GM23338 (cell line): Measurements from ENCODE around the gene IGF1R. TPM values are rescaled to one million over a fixed set of nuclear protein-coding genes. Genes with fewer than 3 reads are reported as not detected.

Experiments
- ATAC-seq: fragments of 200-7000 bp; cut with Tn5 transposase; 3 replicates; pipeline ENCODE4 v1.9.1; 2020
- DNase-seq: peaks from one replicate; pipeline ENCODE4 v3.0.0-alpha.2; 2015; ENCODE audit warnings: low spot score
- H2AFZ ChIP-seq: fragments of 200-600 bp; sonication (generic); 2 replicates; pipeline ENCODE4 v1.8.0; 2016; ENCODE audit warnings: antibody characterized with exemption, mild to moderate bottlenecking, moderate library complexity
- H3F3A ChIP-seq: fragments of 200-600 bp; sonication (generic); replicated peaks from 2 replicates; pipeline ENCODE4 v1.8.0; 2017; ENCODE audit warnings: antibody characterized with exemption, mixed run types, low read depth
- H3K27ac ChIP-seq: fragments of 200-600 bp; sonication (generic); 2 replicates; pipeline ENCODE4 v1.6.1; 2016; ENCODE audit warnings: low read depth
- H3K27me3 ChIP-seq: fragments of 200-600 bp; sonication (generic); 2 replicates; pipeline ENCODE4 v1.8.0; 2016; ENCODE audit warnings: mild to moderate bottlenecking, mixed run types, moderate library complexity; ENCODE audit not compliant: insufficient read depth
- H3K36me3 ChIP-seq: fragments of 200-600 bp; sonication (generic); 2 replicates; pipeline ENCODE4 v1.8.0; 2016; ENCODE audit warnings: mild to moderate bottlenecking; ENCODE audit not compliant: insufficient read depth
- H3K4me1 ChIP-seq: fragments of 200-600 bp; sonication (generic); 2 replicates; pipeline ENCODE4 v1.8.0; 2016; ENCODE audit warnings: mild to moderate bottlenecking, moderate library complexity; ENCODE audit not compliant: insufficient read depth
- H3K4me2 ChIP-seq: fragments of 200-600 bp; sonication (generic); 2 replicates; pipeline ENCODE4 v1.7.1; 2017; ENCODE audit warnings: mixed run types
- H3K4me3 ChIP-seq: fragments of 200-600 bp; sonication (generic); 2 replicates; pipeline ENCODE4 v1.6.1; 2016; ENCODE audit warnings: mixed run types
- H3K79me2 ChIP-seq: fragments of 200-600 bp; sonication (generic); replicated peaks from 2 replicates; pipeline ENCODE4 v1.8.0; 2017; ENCODE audit warnings: mild to moderate bottlenecking; ENCODE audit not compliant: insufficient read depth
- H3K9me2 ChIP-seq: fragments of 200-600 bp; sonication (generic); 2 replicates; pipeline ENCODE4 v1.8.0; 2017; ENCODE audit not compliant: insufficient read depth
- H4K20me1 ChIP-seq: fragments of 200-600 bp; sonication (generic); replicated peaks from 2 replicates; pipeline ENCODE4 v1.8.0; 2017; ENCODE audit warnings: mild to moderate bottlenecking; ENCODE audit not compliant: insufficient read depth
- H3K27ac Mint-ChIP-seq: 2 replicates; pipeline ENCODE4 v1.8.0; 2020; ENCODE audit warnings: inconsistent platforms, mild to moderate bottlenecking, moderate library complexity, mixed read lengths
- H3K27me3 Mint-ChIP-seq: 3 replicates; pipeline ENCODE4 v1.8.0; 2022; ENCODE audit warnings: low read depth, mild to moderate bottlenecking, moderate library complexity, mixed read lengths, inconsistent platforms; ENCODE audit not compliant: insufficient read depth, poor library complexity
- H3K36me3 Mint-ChIP-seq: 3 replicates; pipeline ENCODE4 v1.8.0; 2021; ENCODE audit warnings: low read depth, mild to moderate bottlenecking, inconsistent platforms, moderate library complexity, mixed read lengths
- H3K4me1 Mint-ChIP-seq: 3 replicates; pipeline ENCODE4 v1.8.0; 2020; ENCODE audit warnings: mild to moderate bottlenecking, inconsistent platforms, mixed read lengths
- H3K4me3 Mint-ChIP-seq: 3 replicates; pipeline ENCODE4 v1.8.0; 2021; ENCODE audit warnings: moderate library complexity, mild to moderate bottlenecking, inconsistent platforms, mixed read lengths
- H3K9me3 Mint-ChIP-seq: 3 replicates; pipeline ENCODE4 v1.8.0; 2020; ENCODE audit warnings: moderate library complexity, mild to moderate bottlenecking, inconsistent platforms, mixed read lengths
- EZH2phosphoT487 ChIP-seq: fragments of 200-600 bp; sonication (generic); IDR thresholded peaks from one replicate; pipeline ENCODE4 v1.8.1; 2018; ENCODE audit warnings: antibody characterized with exemption; ENCODE audit not compliant: unreplicated experiment
- JUNB ChIP-seq: IDR thresholded peaks from one replicate; pipeline ENCODE4 v1.6.1; 2016; ENCODE audit warnings: antibody characterized with exemption; ENCODE audit not compliant: unreplicated experiment
- REST ChIP-seq: IDR thresholded peaks from one replicate; pipeline ENCODE4 v1.6.1; 2018; ENCODE audit warnings: antibody characterized with exemption; ENCODE audit not compliant: unreplicated experiment
- ZNF331 ChIP-seq: fragments of 250-450 bp; sonication (Bioruptor Pico); IDR thresholded peaks from 2 replicates; pipeline ENCODE4 v1.5.0; 2020; ENCODE audit warnings: low read depth, mild to moderate bottlenecking, moderate library complexity
- ZNF462 ChIP-seq: fragments of 250-450 bp; sonication (Bioruptor Pico); IDR thresholded peaks from 2 replicates; pipeline ENCODE4 v1.5.0; 2020; ENCODE audit warnings: mild to moderate bottlenecking, moderate library complexity
- polyA plus RNA-seq: library from polyadenylated mRNA; unstranded; fragments of >200 nt; fragmentation: Nextera tagmentation; extraction: Ambion mirVana; gene quantifications from 2 replicates; pipeline ENCODE4 v1.2.1, GENCODE V29; 2016
- total RNA-seq: library from RNA; depleted of rRNA; stranded (reverse); fragments of >200 nt; shearing (Covaris generic); gene quantifications from 2 replicates; pipeline ENCODE4 v1.2.3, GENCODE V29; 2014

The IGF1R gene
- total and polyA plus RNA-seq, 2 experiments from 2014 or later = 20.4 to 92.2 TPM

GRCh38 chr15:98609144-98609852 is 39.0 kb upstream of the IGF1R start:
- Mint-ChIP-seq H3K27ac (peak overlapping the region; percentile 67), H3K4me3 (no peak overlapping the region), H3K4me1 (peaks cover 7% of the 10 kb centered on the region), H3K36me3 (no peaks in the 10 kb centered on the region), H3K9me3 (no peaks in the 10 kb centered on the region), H3K27me3 (peaks cover 2% of the 10 kb centered on the region)
- no peaks in the 10 kb centered on the region for H4K20me1 ChIP-seq
- H3K4me2 ChIP-seq = no peak overlapping the region
- no peak overlapping the region for H3K27ac ChIP-seq
- no peaks in the 10 kb centered on the region for H3K79me2 ChIP-seq
- peaks cover 4% of the 10 kb centered on the region; the same call in 1 of the 2 replicates for H3K4me1 ChIP-seq
- no peak for TF ChIP-seq ZNF462
- no peak for TF ChIP-seq JUNB
- H3K9me2 ChIP-seq = no peaks in the 10 kb centered on the region
- peak overlapping the region; percentile 45 for H2AFZ ChIP-seq
- H3K36me3 ChIP-seq = no peaks in the 10 kb centered on the region
- peak; percentile 89 for ATAC-seq
- no peak overlapping the region for H3K4me3 ChIP-seq
- peak; percentile 84 for DNase-seq
- no peaks in the 10 kb centered on the region for H3F3A ChIP-seq
- H3K27me3 ChIP-seq = no peaks in the 10 kb centered on the region

GRCh38 chr15:98610991-98611390 is 37.3 kb upstream of the IGF1R start:
- DNase-seq = no peak
- Mint-ChIP-seq H3K27ac (no peak overlapping the region), H3K9me3 (no peaks in the 10 kb centered on the region), H3K4me3 (no peak overlapping the region), H3K36me3 (no peaks in the 10 kb centered on the region), H3K4me1 (peaks cover 5% of the 10 kb centered on the region), H3K27me3 (peaks cover 3% of the 10 kb centered on the region)
- Histone ChIP-seq H3F3A (no peaks in the 10 kb centered on the region), H3K4me1 (peaks cover 4% of the 10 kb centered on the region; the same call in 1 of the 2 replicates), H3K4me2 (no peak overlapping the region), H3K27ac (no peak overlapping the region), H4K20me1 (no peaks in the 10 kb centered on the region), H3K79me2 (no peaks in the 10 kb centered on the region), H3K36me3 (no peaks in the 10 kb centered on the region), H3K9me2 (no peaks in the 10 kb centered on the region), H2AFZ (no peak overlapping the region; the same call in 1 of the 2 replicates), H3K4me3 (no peak overlapping the region), H3K27me3 (no peaks in the 10 kb centered on the region)
- no peak for ATAC-seq
- TF ChIP-seq REST (no peak), ZNF331 (CRISPR knock-in tag) (no peak), EZH2phosphoT487 (no peak)
